Karpas-422 (cell line): ENCODE data around the gene PTGIR. TPM values are rescaled to one million over a fixed set of nuclear protein-coding genes. Genes with fewer than 3 reads are reported as not detected.

Experiments used
- DNase-seq: peaks from one replicate; pipeline ENCODE4 v3.0.0-alpha.2; 2015
- H2AFZ ChIP-seq: fragments of 200-600 bp; sonication (generic); 2 replicates; pipeline ENCODE4 v1.6.1; 2014; ENCODE audit warnings: antibody characterized with exemption, low read length, mixed read lengths
- H3K27ac ChIP-seq: fragments of 200-600 bp; sonication (generic); 2 replicates; pipeline ENCODE4 v1.5.1; 2014; ENCODE audit warnings: mild to moderate bottlenecking, low read length, moderate library complexity
- H3K27me3 ChIP-seq: fragments of 200-600 bp; sonication (generic); 2 replicates; pipeline ENCODE4 v1.6.1; 2014; ENCODE audit warnings: low read length, mixed read lengths
- H3K36me3 ChIP-seq: fragments of 200-600 bp; sonication (generic); 2 replicates; pipeline ENCODE4 v1.6.1; 2014; ENCODE audit warnings: low read length, mixed read lengths; ENCODE audit not compliant: insufficient read depth
- H3K4me1 ChIP-seq: fragments of 200-600 bp; sonication (generic); 2 replicates; pipeline ENCODE4 v1.6.1; 2014; ENCODE audit warnings: mild to moderate bottlenecking, low read length, mixed read lengths
- H3K4me2 ChIP-seq: fragments of 200-600 bp; sonication (generic); 2 replicates; pipeline ENCODE4 v1.6.1; 2014; ENCODE audit warnings: low read length, low read depth, mild to moderate bottlenecking; ENCODE audit not compliant: poor library complexity, severe bottlenecking
- H3K4me3 ChIP-seq: fragments of 200-600 bp; sonication (generic); 2 replicates; pipeline ENCODE4 v1.5.1; 2014; ENCODE audit warnings: mild to moderate bottlenecking, antibody characterized with exemption, low read length, mixed read lengths
- H3K79me2 ChIP-seq: fragments of 200-600 bp; sonication (generic); 2 replicates; pipeline ENCODE4 v1.6.1; 2014; ENCODE audit warnings: mild to moderate bottlenecking, low read length, mixed read lengths
- H3K9ac ChIP-seq: fragments of 200-600 bp; sonication (generic); 2 replicates; pipeline ENCODE4 v1.6.0; 2014; ENCODE audit warnings: low read length
- H3K9me2 ChIP-seq: fragments of 200-600 bp; sonication (generic), shearing (Covaris generic); replicated peaks from 2 replicates; pipeline ENCODE4 v1.6.0; 2014; ENCODE audit warnings: mild to moderate bottlenecking, low read length, moderate library complexity; ENCODE audit not compliant: insufficient read depth
- H3K9me3 ChIP-seq: fragments of 300-700, 200-600 bp; sonication (generic); 2 replicates; pipeline ENCODE4 v1.6.1; 2014; ENCODE audit warnings: low read length, mixed read lengths
- H4K20me1 ChIP-seq: fragments of 200-600 bp; sonication (generic); 2 replicates; pipeline ENCODE4 v1.6.1; 2014; ENCODE audit warnings: mild to moderate bottlenecking, antibody characterized with exemption, low read length, low read depth; ENCODE audit not compliant: insufficient read depth
- total RNA-seq: library from RNA; depleted of rRNA; stranded (reverse); fragments of >200 nt; shearing (Covaris generic); gene quantifications from 2 replicates; pipeline ENCODE4 v1.2.3, GENCODE V29; 2014; ENCODE audit warnings: low replicate concordance

The PTGIR gene
- total RNA-seq, 1 experiment from 2014 or later, result not detected

DNA sequence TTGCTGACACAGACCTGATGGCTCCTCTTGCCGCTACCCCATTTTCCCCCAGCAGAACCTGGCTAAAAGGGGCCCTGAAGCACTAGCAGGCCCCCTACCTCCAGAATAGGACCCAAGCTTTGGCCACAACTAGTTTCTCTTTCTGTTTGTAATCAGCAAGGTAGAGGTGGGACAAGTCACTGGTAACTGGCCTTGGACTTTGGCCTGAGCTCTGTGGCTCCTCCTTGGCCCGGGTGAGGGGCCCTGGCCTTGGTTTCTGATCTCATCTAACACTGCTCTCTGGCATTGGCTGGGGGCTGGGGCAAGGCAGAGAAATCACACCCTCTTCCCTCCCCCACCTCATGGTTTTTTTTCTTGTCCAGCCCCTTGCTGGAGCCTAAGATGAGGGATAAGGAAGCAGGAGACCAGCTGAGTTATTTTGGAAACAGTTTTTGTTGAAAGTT, 21.7 kb downstream of the PTGIR start:
- peak; percentile 35 for DNase-seq
- no peak overlapping the region for H3K27ac ChIP-seq
- peaks cover 40% of the 10 kb centered on the region for H3K79me2 ChIP-seq
- H3K9me2 ChIP-seq, result no peaks in the 10 kb centered on the region
- H3K9me3 ChIP-seq, result peaks cover 11% of the 10 kb centered on the region
- H3K4me2 ChIP-seq, result peak overlapping the region; percentile 86
- no peak overlapping the region for H2AFZ ChIP-seq
- peaks cover 5% of the 10 kb centered on the region; the same call in 1 of the 2 replicates for H3K27me3 ChIP-seq
- H3K36me3 ChIP-seq, result peaks cover 16% of the 10 kb centered on the region
- H4K20me1 ChIP-seq, result peaks cover 30% of the 10 kb centered on the region; the same call in 1 of the 2 replicates
- H3K9ac ChIP-seq, result peak overlapping the region; percentile 100
- H3K4me1 ChIP-seq, result peaks cover 22% of the 10 kb centered on the region
- peak overlapping the region; percentile 98 for H3K4me3 ChIP-seq

DNA sequence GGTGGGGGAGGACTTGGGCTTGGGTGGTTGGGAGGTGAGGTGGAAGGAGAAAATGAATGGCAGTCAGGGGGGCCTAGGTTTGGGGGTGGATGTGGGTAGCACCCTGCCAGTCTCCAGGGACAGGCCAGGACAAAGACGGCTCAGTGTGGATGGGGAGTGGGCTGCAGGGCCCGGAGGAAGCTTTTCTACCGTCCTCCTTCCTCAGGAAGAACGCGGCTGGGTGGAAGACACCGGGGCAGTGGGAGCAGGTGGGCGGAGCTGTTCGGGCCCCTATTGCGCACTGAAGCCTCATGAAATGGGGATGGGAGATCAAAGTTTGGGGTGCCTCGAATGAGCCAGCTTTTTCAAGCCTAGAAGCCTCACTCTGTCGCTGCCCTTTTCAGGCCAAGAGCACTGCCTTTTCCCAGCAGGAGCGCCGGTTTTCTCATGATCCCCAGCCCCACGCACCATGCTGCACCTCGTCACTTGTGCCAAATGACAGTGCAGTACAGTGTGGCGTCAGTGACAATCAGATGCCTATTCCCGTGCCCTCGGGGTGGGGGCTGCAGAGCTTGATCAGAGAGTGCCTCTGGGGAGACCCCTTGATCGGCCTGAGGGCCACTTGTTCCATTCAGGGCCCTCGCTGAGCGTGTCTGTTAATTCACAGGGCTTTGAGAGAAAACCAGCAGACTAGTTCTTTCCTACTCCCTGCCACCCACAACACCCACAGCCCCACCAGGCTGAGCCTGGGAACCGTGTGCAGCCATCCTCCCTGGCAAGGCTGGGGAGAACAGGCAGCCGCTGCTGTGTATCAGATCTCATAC, 22.3 kb downstream of the PTGIR start:
- H3K79me2 ChIP-seq, result peaks cover 40% of the 10 kb centered on the region
- peaks cover 10% of the 10 kb centered on the region for H3K36me3 ChIP-seq
- H3K27ac ChIP-seq, result peak overlapping the region; percentile 85; the same call in 1 of the 2 replicates
- no peaks in the 10 kb centered on the region for H3K9me2 ChIP-seq
- no peak overlapping the region for H2AFZ ChIP-seq
- H3K9me3 ChIP-seq, result peaks cover 15% of the 10 kb centered on the region
- H3K4me3 ChIP-seq, result peak overlapping the region; percentile 98
- peak overlapping the region; percentile 100 for H3K9ac ChIP-seq
- peaks cover 22% of the 10 kb centered on the region for H3K4me1 ChIP-seq
- peaks cover 5% of the 10 kb centered on the region; the same call in 1 of the 2 replicates for H3K27me3 ChIP-seq
- peak; percentile 50 for DNase-seq
- peaks cover 30% of the 10 kb centered on the region; the same call in 1 of the 2 replicates for H4K20me1 ChIP-seq
- H3K4me2 ChIP-seq, result peak overlapping the region; percentile 86

DNA sequence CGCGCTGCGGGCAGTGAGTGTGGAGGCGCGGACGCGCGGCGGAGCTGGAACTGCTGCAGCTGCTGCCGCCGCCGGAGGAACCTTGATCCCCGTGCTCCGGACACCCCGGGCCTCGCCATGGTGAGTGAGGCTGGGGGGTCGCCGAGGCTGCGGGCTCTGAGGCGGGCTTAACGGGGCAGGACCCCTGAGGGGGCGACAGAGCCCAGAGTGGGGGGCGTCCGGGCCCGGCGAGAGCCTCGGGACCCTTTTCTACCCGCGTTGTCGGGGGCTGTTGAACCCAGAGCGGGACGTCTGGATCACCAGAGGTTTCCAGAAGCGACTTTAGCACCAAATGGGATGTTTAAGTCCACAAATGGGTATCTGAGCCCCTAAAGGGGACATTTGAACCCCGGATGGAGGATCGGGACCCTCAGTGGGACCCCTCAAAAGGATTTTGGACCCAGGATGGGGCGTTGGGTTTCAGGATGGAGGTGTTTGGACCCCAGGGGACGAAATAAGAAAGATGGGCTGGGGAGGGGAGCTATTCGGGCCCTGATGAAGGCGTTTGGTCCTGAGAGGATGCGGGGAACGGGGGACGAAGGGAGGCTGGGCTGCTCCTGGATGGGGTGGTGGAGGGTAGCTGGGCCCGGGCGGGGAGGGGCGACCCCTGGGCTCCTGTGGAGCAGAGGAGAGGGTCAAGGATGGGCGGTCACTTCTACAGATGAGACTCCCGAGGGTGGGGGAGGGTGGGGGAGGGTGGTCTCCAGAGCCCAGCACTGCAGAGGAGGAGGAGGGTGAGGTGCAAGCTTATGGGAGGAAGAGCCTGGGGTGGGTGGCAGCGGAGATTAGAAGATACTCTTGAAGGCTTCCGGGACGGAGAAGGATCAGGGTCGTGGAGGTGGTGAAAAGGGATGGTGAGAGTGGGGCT, 23.3 kb downstream of the PTGIR start, which contains the start of gene CALM3:
TSS of gene CALM3 (plus strand) at position 13 of the 907 bp plus-strand sequence. CDS start at position 118, 105 bp downstream.
- H4K20me1 ChIP-seq, result peaks cover 30% of the 10 kb centered on the region; the same call in 1 of the 2 replicates
- peak; percentile 68 for DNase-seq
- H3K79me2 ChIP-seq, result peaks cover 40% of the 10 kb centered on the region

DNA sequence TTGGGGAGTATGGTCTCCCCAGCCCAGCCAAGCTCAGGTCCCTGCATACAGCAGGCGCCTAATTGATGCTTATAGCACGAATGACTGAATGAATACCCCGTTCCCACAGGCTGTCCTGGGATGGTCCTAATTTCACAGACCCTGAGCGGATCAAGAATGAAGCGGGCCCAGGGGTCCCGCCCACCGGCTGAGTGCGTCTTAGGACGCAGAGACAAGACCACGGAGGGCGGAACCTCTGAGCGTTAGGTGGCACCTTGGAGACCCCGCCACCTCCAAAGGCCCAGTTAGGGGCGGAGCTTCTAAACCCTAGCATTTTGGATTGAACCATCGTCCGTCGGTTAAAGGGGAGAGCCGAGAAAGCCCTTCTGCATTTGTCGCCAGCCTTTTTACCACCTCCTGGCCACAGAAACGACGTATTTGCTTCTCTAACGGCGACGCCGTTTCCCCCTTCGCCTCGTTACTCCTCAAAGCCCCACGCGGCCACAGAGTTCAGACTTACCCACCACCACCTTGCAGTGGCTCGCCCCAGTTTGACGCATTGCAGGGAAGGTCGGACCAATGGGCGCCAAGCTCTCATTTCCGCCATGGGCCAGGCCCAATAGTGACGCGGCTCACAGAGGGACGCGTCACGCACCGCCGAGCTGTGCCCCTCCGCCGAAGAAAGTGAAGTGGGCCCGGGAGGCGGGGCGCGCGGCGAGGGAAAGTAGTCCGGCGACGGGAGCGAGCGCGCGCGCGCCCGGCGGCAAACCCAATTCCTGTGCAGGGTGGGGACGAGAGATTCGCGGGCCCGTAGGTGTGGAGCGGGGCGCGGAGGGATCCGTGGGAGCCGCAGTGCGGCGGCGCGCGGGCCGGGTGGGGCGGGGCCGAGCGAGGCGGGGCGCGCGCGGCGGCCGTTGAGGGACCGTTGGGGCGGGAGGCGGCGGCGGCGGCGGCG, 24.2 kb downstream of the PTGIR start:
- Histone ChIP-seq H3K9me2 (no peaks in the 10 kb centered on the region), H3K9me3 (peaks cover 15% of the 10 kb centered on the region), H3K4me2 (peak overlapping the region; percentile 79), H3K9ac (peak overlapping the region; percentile 100), H3K36me3 (no peaks in the 10 kb centered on the region), H4K20me1 (peaks cover 30% of the 10 kb centered on the region; the same call in 1 of the 2 replicates), H3K27ac (peak overlapping the region; percentile 92), H3K4me3 (peak overlapping the region; percentile 98), H3K4me1 (peaks cover 22% of the 10 kb centered on the region), H2AFZ (peak overlapping the region; percentile 96; the same call in 1 of the 2 replicates), H3K79me2 (peaks cover 40% of the 10 kb centered on the region), H3K27me3 (peaks cover 5% of the 10 kb centered on the region; the same call in 1 of the 2 replicates)
- DNase-seq, result peak; percentile 99

More for the DNA sequence above, 23.3 kb downstream of the PTGIR start, which contains the start of gene CALM3:
- Histone ChIP-seq H3K4me3 (peak within 1 kb of the TSS; percentile 98), H3K27ac (peak within 1 kb of the TSS; percentile 92), H3K36me3 (peaks cover 3% of the 10 kb centered on the region; the same call in 1 of the 2 replicates), H2AFZ (peak within 1 kb of the TSS; percentile 96; the same call in 1 of the 2 replicates), H3K9me3 (peaks cover 15% of the 10 kb centered on the region), H3K4me1 (peaks cover 22% of the 10 kb centered on the region), H3K9me2 (no peaks in the 10 kb centered on the region), H3K27me3 (peaks cover 5% of the 10 kb centered on the region; the same call in 1 of the 2 replicates), H3K4me2 (peak within 1 kb of the TSS; percentile 86), H3K9ac (peak within 1 kb of the TSS; percentile 100)

DNA sequence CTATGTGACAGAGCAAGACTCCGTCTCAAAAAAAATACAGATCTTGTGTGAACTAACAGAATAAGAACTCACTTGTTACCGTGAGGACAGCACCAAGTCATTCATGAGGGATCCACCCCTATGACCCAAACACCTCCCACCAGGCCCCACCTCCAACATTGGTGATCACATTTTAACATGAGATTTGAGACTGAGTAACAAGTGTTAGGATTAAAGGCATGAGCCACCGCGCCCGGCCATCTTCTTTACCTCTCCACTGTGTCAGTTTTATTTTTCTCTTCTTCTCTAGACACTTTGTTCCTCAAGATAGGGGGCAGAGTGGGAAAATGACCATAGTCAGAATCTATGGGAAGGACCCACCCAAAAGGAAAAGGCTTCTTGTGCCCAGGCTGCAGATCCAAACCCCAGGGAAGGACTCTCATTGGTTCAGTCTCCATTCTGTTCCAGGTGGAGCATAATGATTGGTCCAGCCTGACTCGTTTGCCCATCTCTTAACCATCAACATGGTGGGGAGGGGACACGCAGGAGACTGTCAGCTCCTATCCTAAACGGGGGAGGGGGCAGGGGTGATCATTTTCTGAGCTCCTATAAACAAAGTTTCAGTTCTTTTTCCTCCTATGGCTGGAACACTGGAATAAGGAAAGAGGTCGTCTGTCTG, 25.0 kb downstream of the PTGIR start:
- Histone ChIP-seq H4K20me1 (peaks cover 26% of the 10 kb centered on the region; the same call in 1 of the 2 replicates), H2AFZ (no peak overlapping the region; the same call in 1 of the 2 replicates), H3K4me2 (peak overlapping the region; percentile 79), H3K79me2 (peaks cover 36% of the 10 kb centered on the region), H3K27ac (no peak overlapping the region), H3K9me3 (peaks cover 15% of the 10 kb centered on the region), H3K27me3 (peaks cover 5% of the 10 kb centered on the region; the same call in 1 of the 2 replicates), H3K4me3 (peak overlapping the region; percentile 70), H3K36me3 (no peaks in the 10 kb centered on the region), H3K4me1 (peaks cover 22% of the 10 kb centered on the region), H3K9me2 (no peaks in the 10 kb centered on the region), H3K9ac (peak overlapping the region; percentile 100; the same call in 1 of the 2 replicates)
- DNase-seq, result peak; percentile 22

DNA sequence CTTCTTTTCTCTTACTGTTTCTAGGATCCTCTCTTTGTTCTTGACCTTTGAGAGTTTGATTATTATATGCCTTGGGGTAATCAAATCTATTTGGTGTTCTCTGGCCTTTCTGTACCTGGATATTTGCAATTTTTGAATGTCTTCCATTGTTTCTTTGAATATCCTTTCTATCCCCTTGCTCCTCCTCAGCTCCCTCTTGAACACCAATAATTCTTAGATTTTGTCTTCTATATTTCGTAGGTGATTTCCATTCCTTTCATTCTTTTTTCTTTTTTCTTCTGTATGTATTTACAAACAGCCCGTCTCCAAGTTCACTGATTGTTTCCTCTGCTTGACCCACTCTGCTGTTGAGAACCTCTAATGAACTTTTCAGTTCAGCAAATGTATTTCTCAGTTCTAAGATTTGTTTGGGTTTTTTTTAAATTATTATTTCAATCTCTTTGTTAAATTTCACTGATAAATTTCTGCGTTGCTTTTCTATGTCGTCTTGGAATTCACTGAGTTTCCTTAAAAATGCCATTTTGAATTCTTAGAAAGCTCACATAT, 26.4 kb downstream of the PTGIR start:
- Histone ChIP-seq H3K36me3 (no peaks in the 10 kb centered on the region), H3K27me3 (peaks cover 5% of the 10 kb centered on the region; the same call in 1 of the 2 replicates), H3K79me2 (peaks cover 22% of the 10 kb centered on the region), H3K9me3 (peaks cover 15% of the 10 kb centered on the region), H3K4me1 (peaks cover 15% of the 10 kb centered on the region), H3K27ac (no peak overlapping the region), H3K9me2 (no peaks in the 10 kb centered on the region), H3K9ac (no peak overlapping the region), H4K20me1 (peaks cover 15% of the 10 kb centered on the region; the same call in 1 of the 2 replicates), H2AFZ (no peak overlapping the region), H3K4me2 (no peak overlapping the region), H3K4me3 (no peak overlapping the region)
- DNase-seq, result no peak
